ENCODE measurements around the gene OPCML.

DNA sequence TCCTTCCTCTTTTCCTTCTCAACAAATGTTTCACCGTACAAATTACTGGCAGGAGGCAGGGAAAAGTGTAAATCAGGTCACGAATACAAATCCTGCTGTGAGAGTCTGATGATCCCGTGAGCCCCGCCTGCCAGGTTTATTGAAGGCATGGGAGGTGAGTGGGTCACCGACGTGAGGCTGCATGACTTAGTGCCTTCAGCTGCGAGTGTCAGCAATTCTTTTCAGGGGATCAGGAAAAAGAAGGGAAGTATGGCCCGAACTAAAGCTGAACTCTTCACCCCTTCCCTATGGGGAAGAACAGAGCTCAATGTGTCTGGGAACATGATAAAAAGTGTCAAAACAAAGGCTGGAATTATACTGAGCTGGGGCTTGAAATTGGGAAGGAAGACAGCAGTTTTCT is 166.2 kb downstream of the OPCML start:
- TF ChIP-seq, protein P1, sequence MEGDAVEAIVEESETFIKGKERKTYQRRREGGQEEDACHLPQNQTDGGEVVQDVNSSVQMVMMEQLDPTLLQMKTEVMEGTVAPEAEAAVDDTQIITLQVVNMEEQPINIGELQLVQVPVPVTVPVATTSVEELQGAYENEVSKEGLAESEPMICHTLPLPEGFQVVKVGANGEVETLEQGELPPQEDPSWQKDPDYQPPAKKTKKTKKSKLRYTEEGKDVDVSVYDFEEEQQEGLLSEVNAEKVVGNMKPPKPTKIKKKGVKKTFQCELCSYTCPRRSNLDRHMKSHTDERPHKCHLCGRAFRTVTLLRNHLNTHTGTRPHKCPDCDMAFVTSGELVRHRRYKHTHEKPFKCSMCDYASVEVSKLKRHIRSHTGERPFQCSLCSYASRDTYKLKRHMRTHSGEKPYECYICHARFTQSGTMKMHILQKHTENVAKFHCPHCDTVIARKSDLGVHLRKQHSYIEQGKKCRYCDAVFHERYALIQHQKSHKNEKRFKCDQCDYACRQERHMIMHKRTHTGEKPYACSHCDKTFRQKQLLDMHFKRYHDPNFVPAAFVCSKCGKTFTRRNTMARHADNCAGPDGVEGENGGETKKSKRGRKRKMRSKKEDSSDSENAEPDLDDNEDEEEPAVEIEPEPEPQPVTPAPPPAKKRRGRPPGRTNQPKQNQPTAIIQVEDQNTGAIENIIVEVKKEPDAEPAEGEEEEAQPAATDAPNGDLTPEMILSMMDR (conservative IDR thresholded peaks at IDR 0.05) = no peak
- no peak for TF ChIP-seq EZH2 (IDR thresholded peaks at IDR 0.05; ENCODE audit: low read depth)

All from PC-9 (cell line).